Neural cell (in vitro differentiated cells): ENCODE data around the gene GRB14. TPM values are rescaled to one million over a fixed set of nuclear protein-coding genes. Genes with fewer than 3 reads are reported as not detected.
A peak's percentile ranks its signal among the peaks of the same experiment; 100 is the strongest.

Experiments
- H2AFZ ChIP-seq: fragments of 200-600, 300-800 bp; sonication (generic), shearing (Covaris generic); 2 replicates; pipeline ENCODE4 v1.6.0; 2014; ENCODE audit warnings: low read depth, mild to moderate bottlenecking, antibody characterized with exemption, low read length, moderate library complexity
- H3F3A ChIP-seq: fragments of 200-600 bp; shearing (Covaris generic); 2 replicates; pipeline ENCODE4 v1.6.1; 2016; ENCODE audit warnings: mild to moderate bottlenecking, moderate library complexity, mixed read lengths, antibody characterized with exemption, low read length; ENCODE audit not compliant: insufficient read depth, poor library complexity, severe bottlenecking
- H3K27ac ChIP-seq: fragments of 200-600, 300-800 bp; sonication (generic), shearing (Covaris generic); 2 replicates; pipeline ENCODE4 v1.5.1; 2014; ENCODE audit warnings: mild to moderate bottlenecking, low read length, moderate library complexity
- H3K27me3 ChIP-seq: fragments of 300-800, 200-600 bp; sonication (generic), shearing (Covaris generic); 2 replicates; pipeline ENCODE4 v1.6.0; 2014; ENCODE audit warnings: mild to moderate bottlenecking, low read depth, low read length, moderate library complexity; ENCODE audit not compliant: insufficient read depth
- H3K36me3 ChIP-seq: fragments of 300-800, 200-600 bp; sonication (generic), shearing (Covaris generic); 2 replicates; pipeline ENCODE4 v1.5.1; 2014; ENCODE audit warnings: mild to moderate bottlenecking, antibody characterized with exemption, low read length, moderate library complexity; ENCODE audit not compliant: insufficient read depth
- H3K4me2 ChIP-seq: fragments of 300-800, 200-600 bp; sonication (generic), shearing (Covaris generic); 2 replicates; pipeline ENCODE4 v1.6.0; 2014; ENCODE audit warnings: mild to moderate bottlenecking, low read length
- H3K4me3 ChIP-seq: fragments of 300-800, 200-600 bp; sonication (generic), shearing (Covaris generic); 2 replicates; pipeline ENCODE4 v1.5.1; 2014; ENCODE audit warnings: mild to moderate bottlenecking, low read length, moderate library complexity
- H3K79me2 ChIP-seq: fragments of 200-600 bp; shearing (Covaris generic); replicated peaks from 2 replicates; pipeline ENCODE4 v1.6.0; 2014; ENCODE audit warnings: mild to moderate bottlenecking, low read length, moderate library complexity; ENCODE audit not compliant: insufficient read depth
- H3K9ac ChIP-seq: fragments of 300-800, 200-600 bp; sonication (generic), shearing (Covaris generic); 2 replicates; pipeline ENCODE4 v1.6.1; 2016; ENCODE audit warnings: mild to moderate bottlenecking, low read length, mixed read lengths
- H3K9me2 ChIP-seq: fragments of 200-600 bp; shearing (Covaris generic); 2 replicates; pipeline ENCODE4 v1.6.1; 2016; ENCODE audit warnings: mild to moderate bottlenecking, low read length, mixed read lengths; ENCODE audit not compliant: insufficient read depth
- H3K9me3 ChIP-seq: fragments of 200-600, 300-800 bp; sonication (generic), shearing (Covaris generic); 2 replicates; pipeline ENCODE4 v1.6.1; 2016; ENCODE audit warnings: mild to moderate bottlenecking, mixed run types, low read length, moderate library complexity, mixed read lengths
- H4K20me1 ChIP-seq: fragments of 200-600 bp; shearing (Covaris generic); 2 replicates; pipeline ENCODE4 v1.6.1; 2016; ENCODE audit warnings: mild to moderate bottlenecking, mixed run types; ENCODE audit not compliant: insufficient read depth
- CTCF ChIP-seq: fragments of 450-650 bp; IDR thresholded peaks from 2 replicates; pipeline ENCODE4 v1.5.1; 2014; ENCODE audit warnings: antibody characterized with exemption, mild to moderate bottlenecking, moderate library complexity; ENCODE audit not compliant: poor library complexity, severe bottlenecking
- EP300 ChIP-seq: fragments of 450-650 bp; conservative IDR thresholded peaks from 2 replicates; pipeline ENCODE4 v1.6.1; 2014; ENCODE audit warnings: antibody characterized with exemption, mild to moderate bottlenecking, moderate library complexity; ENCODE audit not compliant: poor library complexity, severe bottlenecking
- EZH2 ChIP-seq: fragments of 200-600, 300-800 bp; shearing (Covaris generic), sonication (generic); IDR thresholded peaks from 2 replicates; pipeline ENCODE4 v1.6.1; 2014; ENCODE audit warnings: antibody characterized with exemption, low read length, borderline replicate concordance, mild to moderate bottlenecking; ENCODE audit not compliant: insufficient read depth, poor library complexity, severe bottlenecking
- MXI1 ChIP-seq: fragments of 450-650 bp; conservative IDR thresholded peaks from 2 replicates; pipeline ENCODE4 v1.6.1; 2014; ENCODE audit warnings: antibody characterized with exemption, mild to moderate bottlenecking; ENCODE audit not compliant: poor library complexity, severe bottlenecking
- POLR2AphosphoS5 ChIP-seq: IDR thresholded peaks from 2 replicates; pipeline ENCODE4 v1.6.1; 2012
- RAD21 ChIP-seq: fragments of 450-650 bp; conservative IDR thresholded peaks from 2 replicates; pipeline ENCODE4 v1.6.1; 2014; ENCODE audit warnings: antibody characterized with exemption, mild to moderate bottlenecking, moderate library complexity
- REST ChIP-seq: IDR thresholded peaks from 2 replicates; pipeline ENCODE4 v1.6.1; 2012; ENCODE audit warnings: borderline replicate concordance
- SMC3 ChIP-seq: fragments of 450-650 bp; conservative IDR thresholded peaks from 2 replicates; pipeline ENCODE4 v1.6.1; 2014; ENCODE audit warnings: antibody characterized with exemption, mild to moderate bottlenecking, moderate library complexity; ENCODE audit not compliant: poor library complexity
- TAF1 ChIP-seq: IDR thresholded peaks from 2 replicates; pipeline ENCODE4 v1.6.1; 2012; ENCODE audit warnings: low read depth
- polyA minus RNA-seq: library from RNA; depleted of rRNA, polyadenylated mRNA; stranded (reverse); fragments of >200 nt; gene quantifications from 2 replicates; pipeline ENCODE4 v1.2.3, GENCODE V29; 2014
- polyA plus RNA-seq: library from polyadenylated mRNA; depleted of rRNA; stranded (reverse); fragments of >200 nt; gene quantifications from 2 replicates; pipeline ENCODE4 v1.2.3, GENCODE V29; 2014

The GRB14 gene
- polyA plus RNA-seq (4.5 and 8.5 TPM in 2 replicates), polyA minus RNA-seq (4.4 and 5.0 TPM in 2 replicates)

GRCh38 chr2:164620873-164621763 lies at the start of gene GRB14:
GRB14 (minus strand) TSS chr2:164621482; CDS start chr2:164621309, 173 bp downstream.
- no peaks in the 10 kb centered on the region for H3K79me2 ChIP-seq
- no peaks in the 10 kb centered on the region for H4K20me1 ChIP-seq
- no peak within 1 kb of the TSS for H3K27ac ChIP-seq
- peaks cover 8% of the 10 kb centered on the region for H3K27me3 ChIP-seq
- H3K4me3 ChIP-seq: peak within 1 kb of the TSS; percentile 83
- TF ChIP-seq REST (no peak), CTCF (peak; percentile 47), EZH2 (no peak), POLR2AphosphoS5 (no peak), EP300 (no peak), MXI1 (peak; percentile 63), SMC3 (peak; percentile 11), TAF1 (no peak), RAD21 (peak; percentile 16)
- H2AFZ ChIP-seq: peak within 1 kb of the TSS; percentile 60
- peak within 1 kb of the TSS; percentile 64 for H3K9ac ChIP-seq
- no peaks in the 10 kb centered on the region for H3K9me3 ChIP-seq
- no peaks in the 10 kb centered on the region for H3K9me2 ChIP-seq
- no peaks in the 10 kb centered on the region for H3F3A ChIP-seq
- no peaks in the 10 kb centered on the region for H3K36me3 ChIP-seq
- peak within 1 kb of the TSS; percentile 88 for H3K4me2 ChIP-seq

GRCh38 chr2:164669291-164669690 lies 48.0 kb upstream of the GRB14 start:
- H3K4me3 ChIP-seq: no peak overlapping the region
- H3K36me3 ChIP-seq: no peaks in the 10 kb centered on the region
- TF ChIP-seq RAD21 (no peak), POLR2AphosphoS5 (no peak), REST (no peak), SMC3 (no peak), EP300 (no peak), TAF1 (no peak), EZH2 (no peak), MXI1 (no peak), CTCF (no peak)
- H3K9ac ChIP-seq: no peak overlapping the region
- H3K79me2 ChIP-seq: no peaks in the 10 kb centered on the region
- H3K27ac ChIP-seq: no peak overlapping the region
- no peak overlapping the region for H2AFZ ChIP-seq
- no peaks in the 10 kb centered on the region for H3K27me3 ChIP-seq
- no peaks in the 10 kb centered on the region for H3K9me3 ChIP-seq
- H3K9me2 ChIP-seq: no peaks in the 10 kb centered on the region
- no peak overlapping the region for H3K4me2 ChIP-seq
- H3F3A ChIP-seq: no peaks in the 10 kb centered on the region
- H4K20me1 ChIP-seq: no peaks in the 10 kb centered on the region
